Inferior parietal cortex (tissue), 1 donor: ENCODE data around the gene P2RX3.
"Not testable (repeated sequence)": the region's sequence is repeated elsewhere in the genome, so short reads cannot be mapped to it uniquely, and the experiment has no call there.

Source experiments
- DNase-seq: peaks from one replicate; pipeline ENCODE4 v3.0.0-alpha.2; 2016; ENCODE audit errors: extremely low spot score

Gene P2RX3

DNA sequence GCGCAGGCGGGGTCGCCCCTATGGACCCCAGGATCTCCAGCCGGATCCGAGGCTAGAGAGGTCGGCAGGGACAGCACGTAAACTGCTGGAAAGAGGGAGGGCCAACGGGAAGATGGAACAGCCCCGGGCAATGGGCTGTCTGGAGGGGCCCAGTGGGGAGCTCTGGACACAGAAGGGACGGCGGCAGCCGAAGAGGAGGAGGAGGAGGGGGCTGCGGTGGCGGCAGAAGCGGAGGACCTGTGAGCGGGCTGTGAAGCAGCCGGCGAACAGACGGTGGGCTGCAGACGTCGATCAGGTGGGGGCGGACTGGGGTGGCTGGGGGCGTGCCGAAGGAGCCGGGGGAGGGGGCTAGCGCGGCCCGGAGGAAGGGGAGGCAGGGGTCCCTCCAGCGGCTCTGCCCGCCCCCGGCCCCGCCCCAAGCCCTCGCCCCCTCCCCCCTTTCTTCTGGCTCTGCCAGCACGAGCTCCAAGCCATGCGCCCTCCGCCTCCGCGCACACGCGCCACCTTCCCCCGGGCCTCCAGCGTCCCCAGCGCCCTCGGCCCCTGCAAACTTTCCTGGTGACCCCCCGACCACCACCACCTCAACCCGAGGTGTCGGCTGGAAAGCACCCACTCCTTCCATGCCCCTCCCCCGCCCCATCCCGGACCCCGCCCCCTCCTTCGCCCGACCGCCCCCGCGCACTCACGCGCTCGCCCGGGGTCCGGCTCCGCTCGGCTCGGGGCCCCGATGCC, 13.8 kb upstream of the P2RX3 start:
- no peak for DNase-seq

DNA sequence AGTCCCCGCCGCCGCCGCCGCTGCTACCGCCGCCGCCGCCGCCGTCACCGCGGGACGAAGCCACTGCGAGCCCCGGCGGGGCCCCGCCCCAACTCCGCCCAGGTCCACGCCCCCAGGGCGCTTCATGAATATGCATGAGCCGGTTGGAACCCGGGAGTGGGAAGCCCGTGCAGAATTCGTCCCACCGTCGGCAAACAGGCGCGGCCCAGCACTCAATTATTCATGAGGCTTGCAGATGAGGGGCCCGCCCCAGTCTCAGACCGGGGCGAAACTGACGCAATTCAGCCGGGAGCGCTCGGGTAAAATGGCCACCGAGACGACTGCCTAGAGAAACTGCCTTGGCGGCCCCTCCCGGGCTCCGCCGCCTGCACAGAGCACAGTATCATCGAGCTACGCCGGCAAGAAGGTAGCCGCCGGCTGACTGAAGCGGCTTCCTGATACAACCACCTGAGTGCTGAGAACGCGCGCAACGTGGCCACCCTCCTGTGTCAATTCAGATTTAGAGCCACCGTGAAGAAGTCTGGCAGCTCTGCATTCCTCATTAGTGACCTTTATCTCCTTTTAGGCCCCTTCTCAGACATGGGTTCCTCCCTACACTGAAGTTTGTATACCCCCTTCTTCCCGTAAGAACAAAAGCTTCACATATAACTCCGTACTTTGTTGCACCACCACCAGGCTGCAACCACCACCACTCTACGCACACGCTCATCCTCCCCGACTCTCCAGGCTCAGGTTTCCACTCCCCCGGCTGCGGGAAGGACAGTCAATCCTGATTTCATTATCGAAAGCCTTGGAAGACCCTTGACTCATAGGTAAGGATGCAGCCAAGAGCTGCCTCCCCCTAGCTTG, 13.0 kb upstream of the P2RX3 start, which contains the start of gene TNKS1BP1:
Gene TNKS1BP1 (minus strand): TSS at position 67 of the 849 bp plus-strand sequence. CDS start 3,067 bp downstream, outside the sequence.
- DNase-seq, result peak; percentile 91

DNA sequence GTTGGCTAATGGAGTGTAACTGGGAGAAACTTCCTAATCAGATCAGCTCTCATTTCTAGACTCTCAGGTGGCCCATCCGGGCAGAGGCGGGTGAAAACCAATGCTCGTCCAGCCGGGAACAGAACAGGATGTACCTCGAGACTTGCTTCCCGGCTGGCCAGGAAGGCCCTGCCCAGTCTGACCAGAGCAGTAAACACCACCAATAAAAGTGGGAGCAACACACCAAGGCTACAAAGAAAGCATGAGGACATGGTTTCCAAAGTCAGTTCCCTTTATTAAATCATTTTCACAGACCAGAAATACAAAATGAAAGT, 12.5 kb upstream of the P2RX3 start:
- no peak for DNase-seq

DNA sequence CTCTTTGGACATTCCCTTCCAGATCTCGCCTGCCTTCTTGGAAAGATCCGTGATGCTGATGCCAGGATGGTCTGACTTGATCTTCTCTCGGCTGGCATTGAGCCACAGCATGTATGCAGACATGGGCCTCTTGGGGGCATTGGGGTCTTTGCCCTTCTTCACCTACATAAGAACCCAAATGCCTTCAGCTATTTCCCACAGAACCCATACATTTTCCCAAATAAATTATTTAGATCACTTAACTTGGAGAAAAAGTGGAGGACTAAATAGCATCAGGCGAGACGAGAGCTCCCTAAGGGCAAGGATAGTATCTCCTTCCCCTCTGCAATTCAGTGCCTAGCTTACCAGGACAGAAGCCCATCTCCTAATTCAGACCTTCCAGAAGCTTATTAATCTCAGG, 10.4 kb upstream of the P2RX3 start:
- no peak for DNase-seq

DNA sequence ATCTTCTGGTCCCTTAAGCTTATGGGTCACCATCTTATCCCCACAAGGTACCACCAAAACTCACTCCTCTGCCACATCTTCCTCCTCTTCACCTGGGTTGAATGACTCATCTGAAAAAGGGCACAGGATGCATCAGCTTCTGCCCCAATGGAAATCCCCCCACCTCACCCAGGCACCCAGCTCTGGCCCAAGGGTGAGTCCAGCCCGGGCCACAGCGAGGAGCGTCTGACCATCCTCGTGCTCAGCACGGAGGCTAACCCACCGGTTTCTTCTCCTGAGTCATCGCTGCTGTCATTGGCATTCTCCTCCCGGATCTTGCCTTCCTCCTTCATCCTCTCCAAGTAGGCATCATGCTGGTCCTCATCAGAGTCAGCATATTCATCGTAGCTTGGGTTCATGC, 8.1 kb upstream of the P2RX3 start:
- DNase-seq, result no peak

DNA sequence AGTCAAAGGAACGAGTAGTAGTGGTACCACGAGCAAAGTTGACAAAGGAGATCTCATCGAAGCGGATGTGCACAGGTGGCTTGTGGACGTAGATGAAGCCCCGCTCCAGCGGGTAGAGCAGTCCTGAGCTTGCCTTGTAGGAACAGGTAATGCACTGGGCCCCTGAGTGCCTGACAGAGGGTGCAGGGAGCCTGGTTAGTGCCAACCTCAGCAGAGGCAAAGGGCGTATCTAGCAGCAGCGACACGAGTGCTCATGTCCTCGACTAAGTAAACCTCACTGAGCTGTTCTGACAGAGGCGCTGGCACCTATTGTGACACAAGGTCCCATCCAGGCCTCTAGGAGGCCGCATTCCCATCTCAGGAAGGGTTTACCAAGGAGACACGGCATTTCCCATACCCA, 6.4 kb upstream of the P2RX3 start:
- no peak for DNase-seq

DNA sequence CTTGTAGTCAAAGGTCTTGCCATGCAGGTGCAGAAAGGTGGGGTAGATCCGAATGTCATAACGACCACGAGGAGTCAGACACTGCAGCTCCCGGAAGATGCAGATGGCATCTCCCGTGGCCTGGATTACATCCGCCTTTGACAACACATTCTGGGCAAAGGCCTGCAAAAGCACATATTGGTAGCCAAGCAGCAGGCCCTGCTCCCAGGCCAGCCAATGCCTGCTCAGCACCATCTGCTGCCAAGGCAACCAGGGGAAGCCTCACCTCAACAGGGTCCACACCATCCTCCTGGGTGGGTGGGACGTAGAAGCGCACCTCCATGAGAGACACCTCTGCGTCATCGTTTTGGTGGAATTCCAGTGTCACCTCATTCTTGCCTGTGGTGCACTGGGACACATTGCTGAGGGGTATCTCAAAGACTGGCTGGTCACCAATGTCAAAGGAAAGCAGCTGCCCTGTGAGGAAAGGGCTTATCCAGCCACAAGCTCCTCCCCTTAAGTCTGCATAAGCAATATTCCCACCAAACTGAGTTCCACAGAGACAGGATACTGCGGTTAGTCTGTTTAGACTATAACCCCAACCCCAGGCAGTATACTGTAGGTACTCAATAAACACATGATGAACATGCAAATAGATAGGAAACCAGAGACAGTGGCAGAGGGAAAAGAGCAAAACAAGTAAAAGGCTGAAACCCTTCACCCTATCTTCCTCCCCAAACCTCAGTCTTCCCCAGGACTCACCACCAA, 5.3 kb upstream of the P2RX3 start:
- no peak for DNase-seq

DNA sequence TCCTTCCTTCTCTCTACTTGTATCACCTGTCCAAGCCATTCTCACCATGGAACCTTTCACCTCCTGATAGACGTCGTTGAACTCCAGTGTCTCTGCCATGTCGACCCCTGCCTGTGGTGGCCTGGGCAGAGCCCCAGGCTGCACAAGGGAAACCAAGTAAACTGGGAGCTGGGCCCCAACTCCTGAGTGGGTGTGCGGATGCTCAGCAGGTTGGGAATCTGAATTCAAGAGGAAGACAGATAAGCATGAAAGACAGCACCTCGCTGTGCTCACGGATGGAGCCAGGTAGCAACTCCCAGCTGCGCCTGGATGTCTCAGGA, 3.2 kb upstream of the P2RX3 start:
- DNase-seq, result no peak

DNA sequence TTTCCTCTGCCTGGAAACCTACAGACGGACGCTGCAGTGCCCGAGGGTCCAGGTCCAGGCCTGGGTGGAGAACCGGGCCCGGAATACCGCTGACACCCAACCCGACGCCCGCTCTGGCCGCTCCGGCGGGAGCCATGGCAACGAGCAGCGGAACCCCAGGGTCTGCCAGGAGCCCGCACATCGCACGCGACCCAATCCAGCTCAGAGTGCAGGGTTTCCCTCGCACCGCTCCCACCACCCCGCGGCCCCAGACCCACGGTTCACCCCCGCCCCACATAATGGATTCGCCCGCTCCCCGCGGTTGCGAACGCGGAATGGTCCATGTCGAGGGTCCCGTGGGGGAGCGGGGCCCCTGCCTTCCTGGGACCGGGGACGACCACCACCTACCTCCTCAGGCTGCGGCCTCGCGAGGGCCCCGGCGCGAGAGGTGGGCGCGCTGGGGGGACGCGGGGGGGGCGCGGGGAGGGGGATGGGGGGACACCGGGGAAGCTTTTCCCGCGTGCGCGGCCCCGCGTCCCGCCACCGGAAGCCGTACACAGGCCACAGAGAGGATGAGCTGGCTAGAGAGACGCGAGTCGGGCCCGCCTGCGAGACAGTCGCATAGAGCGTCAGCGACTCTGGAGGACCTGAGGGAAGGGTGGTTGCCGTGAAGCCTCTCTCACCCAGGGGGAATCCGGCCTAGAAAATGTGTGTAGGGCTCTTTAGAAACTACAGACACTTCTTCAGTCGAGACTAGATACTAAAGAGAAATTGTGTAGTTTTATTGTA, 2.6 kb upstream of the P2RX3 start, which contains the start of gene SSRP1:
Gene SSRP1 (minus strand): TSS at position 550 of the 768 bp plus-strand sequence. CDS start 771 bp downstream, outside the sequence.
- peak; percentile 87 for DNase-seq

DNA sequence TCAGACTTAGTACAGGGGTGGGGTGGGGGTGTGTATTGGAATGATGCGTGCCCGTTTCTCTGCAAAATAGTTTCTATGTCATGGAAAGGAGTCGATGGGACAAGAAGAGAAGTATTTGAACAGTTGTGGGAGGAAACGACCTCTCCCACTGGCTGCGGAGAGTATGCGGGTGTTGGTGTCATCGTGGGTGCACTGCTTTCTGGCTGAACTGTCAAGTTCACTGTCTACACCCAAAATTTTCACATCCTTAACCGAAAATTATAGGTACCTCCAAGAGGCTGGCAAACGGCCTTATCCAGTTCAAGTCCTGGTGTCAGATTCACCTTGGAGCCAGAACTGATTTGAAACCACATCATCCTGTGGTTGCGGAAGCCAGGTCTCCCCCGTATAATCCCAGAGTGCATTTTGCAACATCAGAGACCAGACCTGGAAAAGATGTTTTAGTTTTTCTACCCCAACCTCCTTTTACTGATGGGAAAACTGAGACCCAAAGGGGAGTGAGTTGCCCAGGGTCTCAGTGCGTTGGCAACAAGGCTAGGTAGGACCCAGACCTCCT, 2.0 kb upstream of the P2RX3 start:
- no peak for DNase-seq

DNA sequence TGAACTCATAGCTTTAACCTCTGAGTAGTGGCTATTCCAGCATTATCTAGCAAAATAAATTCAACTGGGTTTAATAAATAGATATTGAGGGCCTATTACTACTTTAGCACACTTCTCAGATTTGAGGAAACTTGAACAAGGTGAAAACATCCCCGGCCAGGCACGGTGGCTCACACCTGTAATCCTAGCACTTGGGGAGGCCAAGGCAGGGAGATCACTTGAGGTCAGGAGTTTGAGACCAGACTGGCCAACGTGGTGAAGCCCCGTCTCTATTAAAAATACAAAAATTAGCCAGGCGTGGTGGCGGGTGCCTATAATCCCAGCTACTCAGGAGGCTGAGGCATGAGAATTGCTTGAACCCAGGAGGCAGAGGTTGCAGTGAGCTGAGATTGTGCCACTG, 1.3 kb upstream of the P2RX3 start:
- not testable (repeated sequence) for DNase-seq

DNA sequence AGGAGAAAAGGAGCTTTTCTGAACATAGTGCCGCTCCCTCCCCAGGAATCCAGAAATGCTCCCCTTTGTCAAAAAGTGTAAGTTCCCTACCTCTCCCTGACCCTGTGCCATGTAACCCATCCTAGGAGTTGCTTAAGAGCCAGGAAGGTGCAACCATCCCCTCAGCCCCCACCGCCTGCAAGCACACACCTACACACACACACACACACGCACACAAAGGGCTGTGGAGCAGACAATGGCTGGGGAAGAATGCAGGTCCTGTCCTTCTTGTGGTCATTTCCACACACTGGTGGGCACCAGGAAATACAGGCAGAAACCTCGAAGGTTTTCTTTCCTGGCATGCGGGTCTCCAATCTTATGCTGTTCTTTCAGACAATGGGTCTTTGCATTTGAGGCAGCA, 1.2 kb downstream of the P2RX3 start:
- DNase-seq, result no peak

DNA sequence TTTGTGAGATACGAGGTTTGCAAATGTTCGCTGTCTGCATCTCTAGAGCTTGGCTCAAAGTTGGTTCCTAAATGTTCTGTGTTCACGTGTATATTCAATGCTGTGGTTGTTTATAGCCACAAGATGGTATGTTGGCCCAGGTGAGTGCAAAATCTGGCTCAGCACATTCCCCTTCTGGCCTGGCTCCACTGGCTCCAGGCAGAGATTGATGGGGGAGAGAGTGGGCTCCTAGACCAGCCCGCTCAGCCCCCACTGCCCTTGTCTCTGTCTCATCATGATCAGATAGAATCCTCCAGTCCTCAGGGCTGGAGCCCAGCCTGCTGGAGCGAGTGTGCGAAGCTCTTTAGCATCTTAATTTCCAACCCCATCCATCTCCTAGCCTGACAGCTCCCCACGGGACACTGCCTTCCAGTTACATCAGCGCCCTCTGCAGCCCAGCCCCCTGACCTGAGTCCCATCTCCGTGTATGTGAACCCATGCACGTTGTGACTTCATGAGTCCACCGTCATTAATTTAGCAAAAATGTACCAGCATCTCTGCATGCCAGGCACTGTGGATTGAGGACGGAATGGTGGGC, 2.0 kb downstream of the P2RX3 start:
- no peak for DNase-seq

DNA sequence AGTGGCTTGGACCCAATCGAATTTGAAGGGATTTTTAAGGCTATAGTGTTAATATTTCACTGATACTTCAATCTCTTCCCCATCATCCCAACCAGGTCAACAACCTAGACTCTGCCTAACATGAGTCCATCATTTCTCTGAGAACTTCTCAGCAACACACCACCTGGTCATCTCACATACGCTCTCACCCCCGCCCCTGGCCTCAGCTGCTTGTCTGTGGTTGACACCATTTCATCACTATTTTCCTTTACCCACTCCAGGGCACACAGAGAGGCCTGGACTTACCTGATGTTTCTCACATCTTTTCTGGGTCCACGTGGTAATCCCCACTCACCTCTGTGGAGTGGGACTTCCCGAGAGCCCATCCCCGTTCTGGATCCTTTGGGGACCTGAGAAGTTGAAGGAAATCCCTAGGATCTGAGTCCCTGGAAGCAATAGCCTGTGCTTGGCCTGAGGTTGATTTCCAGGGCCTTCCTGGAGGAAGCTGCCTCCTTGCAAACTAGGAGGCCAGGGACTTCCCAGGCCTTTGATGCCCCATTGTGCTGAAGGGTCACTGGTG, 3.2 kb downstream of the P2RX3 start:
- DNase-seq, result no peak

DNA sequence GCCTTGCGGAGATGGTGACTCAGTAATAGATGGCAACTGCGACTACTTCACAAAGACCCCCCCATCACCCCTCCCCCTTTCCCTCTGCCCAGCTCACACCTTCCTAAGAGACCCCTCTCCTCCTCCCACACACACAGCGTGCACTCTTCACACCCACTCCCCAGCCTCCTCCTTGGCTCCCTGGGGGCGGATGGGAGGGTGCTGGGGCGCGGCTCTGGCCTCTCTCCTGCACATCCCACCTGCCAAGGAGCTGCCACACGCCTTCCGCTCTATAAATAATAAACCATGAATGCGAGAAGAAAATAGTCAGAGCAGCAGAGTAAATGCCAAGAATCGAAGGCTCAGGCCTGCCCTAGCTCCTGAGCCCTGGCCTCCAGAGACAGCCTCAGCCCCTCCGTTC, 4.5 kb downstream of the P2RX3 start:
- DNase-seq, result no peak

DNA sequence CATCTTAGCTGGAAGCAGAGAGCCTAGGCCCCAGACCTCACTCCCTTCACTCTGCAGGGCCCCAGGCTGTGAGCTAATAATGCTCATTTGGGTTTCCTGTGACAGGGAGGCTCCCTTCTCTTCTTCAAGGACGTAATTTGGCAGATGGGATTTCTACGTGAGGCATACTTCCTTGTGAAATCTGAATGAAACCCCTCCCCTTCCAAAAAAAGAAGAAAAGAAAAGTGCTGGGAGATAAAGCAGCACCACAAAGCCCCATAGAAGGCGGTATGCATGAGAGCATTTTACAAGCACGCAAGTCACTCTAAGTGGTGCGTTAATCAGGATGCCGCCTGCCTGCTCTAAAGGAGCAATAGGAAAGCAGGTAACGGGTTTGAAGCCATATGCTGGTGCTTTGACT, 5.7 kb downstream of the P2RX3 start:
- no peak for DNase-seq

DNA sequence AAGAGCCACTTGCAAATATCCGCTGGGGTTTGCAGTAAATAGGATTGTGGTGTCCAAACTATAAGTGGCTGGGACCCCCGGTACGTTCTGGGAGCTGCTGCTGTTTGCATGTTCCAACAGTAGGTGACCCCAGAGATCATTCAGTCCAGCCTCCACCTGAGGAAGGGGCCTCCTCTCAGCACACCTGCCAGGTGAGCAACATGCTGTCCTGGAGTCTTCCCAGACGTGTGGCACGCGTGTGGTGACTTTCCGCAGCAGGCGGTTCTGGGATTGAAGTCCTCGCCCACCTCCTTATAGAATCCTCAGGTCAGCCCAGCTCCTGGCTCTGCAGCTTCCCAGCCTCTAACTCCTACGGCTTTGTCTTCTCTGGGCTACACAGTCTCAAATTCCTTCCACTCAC, 6.7 kb downstream of the P2RX3 start:
- DNase-seq, result no peak

DNA sequence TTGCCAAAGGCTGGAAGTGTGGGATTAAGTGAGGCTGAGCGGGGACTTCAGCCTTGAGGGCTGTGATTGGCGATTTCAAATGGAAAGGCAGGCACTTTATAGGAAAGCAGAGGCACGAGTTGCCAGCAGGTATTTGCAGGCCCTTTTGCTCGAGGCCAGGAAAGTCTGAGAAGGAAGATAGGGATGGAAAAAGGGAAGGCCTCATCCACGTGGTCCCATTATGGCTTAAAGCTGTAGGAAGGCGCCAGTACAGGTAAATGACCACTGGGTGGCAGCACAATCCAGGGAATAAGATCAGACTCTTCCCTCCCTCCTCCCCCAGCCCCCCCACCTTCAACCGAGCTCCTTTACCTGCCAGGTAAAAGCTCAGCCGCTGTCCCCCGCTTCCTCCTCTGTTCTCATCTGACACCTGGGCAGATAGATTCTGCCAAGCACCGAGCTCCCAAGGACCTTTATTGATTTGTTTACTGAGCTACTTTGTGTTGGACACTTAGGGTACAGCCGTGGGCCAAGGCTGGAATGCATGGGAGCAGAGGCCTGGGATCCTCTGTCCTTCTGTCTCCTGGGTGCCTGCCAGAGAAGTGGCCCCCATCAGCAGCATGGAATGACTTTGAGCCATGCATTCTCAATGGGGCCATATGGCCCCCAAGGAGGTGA, 7.5 kb downstream of the P2RX3 start:
- peak; percentile 87 for DNase-seq

DNA sequence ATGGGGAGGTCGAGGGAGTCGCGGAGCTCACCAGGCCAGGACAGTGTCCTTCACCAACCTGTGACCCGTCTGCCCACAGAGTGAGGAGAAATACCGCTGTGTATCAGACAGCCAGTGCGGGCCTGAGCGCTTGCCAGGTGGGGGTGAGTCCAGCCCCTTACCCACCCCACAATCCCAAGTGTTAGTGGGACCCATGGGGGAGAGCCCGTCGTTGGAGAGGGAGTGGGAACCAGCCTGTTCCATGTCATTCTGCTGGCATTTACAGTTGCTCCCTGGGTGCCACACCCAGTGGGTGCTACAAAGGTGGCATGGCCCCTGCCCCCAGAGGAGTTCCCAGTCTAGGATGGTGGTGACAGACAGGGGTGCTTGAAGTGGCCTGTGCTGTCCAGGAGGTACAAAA, 9.2 kb downstream of the P2RX3 start:
- no peak for DNase-seq

DNA sequence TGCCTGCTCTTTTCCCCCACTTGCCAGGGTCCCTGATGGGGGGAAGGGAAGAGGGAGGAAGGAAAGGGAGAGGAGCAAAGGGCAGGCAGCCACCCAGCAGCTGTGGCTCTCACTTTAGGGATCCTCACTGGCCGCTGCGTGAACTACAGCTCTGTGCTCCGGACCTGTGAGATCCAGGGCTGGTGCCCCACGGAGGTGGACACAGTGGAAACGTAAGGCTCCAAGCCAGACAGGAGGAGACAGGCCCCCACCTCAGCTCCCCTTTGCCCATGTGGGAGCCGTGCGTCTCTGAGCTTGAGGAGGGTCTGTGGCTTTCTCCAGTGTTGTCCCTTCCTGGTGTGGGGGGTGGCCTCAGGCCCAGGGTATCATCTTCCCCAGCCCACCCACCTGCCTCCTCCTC, 9.9 kb downstream of the P2RX3 start:
- no peak for DNase-seq
